DOHH2 (cell line): ENCODE data around the gene CD209.

Source experiments
- H3F3A ChIP-seq: fragments of 200-600 bp; sonication (generic), shearing (Covaris generic); 2 replicates; pipeline ENCODE4 v1.6.0; 2016; ENCODE audit warnings: antibody characterized with exemption, mild to moderate bottlenecking; ENCODE audit not compliant: control insufficient read depth, insufficient read depth
- H3K27ac ChIP-seq: fragments of 200-600 bp; sonication (generic); 2 replicates; pipeline ENCODE4 v1.5.1; 2014; ENCODE audit warnings: low read depth, mild to moderate bottlenecking, low read length, moderate library complexity
- H3K27me3 ChIP-seq: fragments of 200-600 bp; sonication (generic); 2 replicates; pipeline ENCODE4 v1.6.1; 2014; ENCODE audit warnings: mild to moderate bottlenecking, low read length, mixed read lengths; ENCODE audit not compliant: control insufficient read depth
- H3K36me3 ChIP-seq: fragments of 200-600 bp; sonication (generic); 2 replicates; pipeline ENCODE4 v1.6.1; 2014; ENCODE audit warnings: mild to moderate bottlenecking, low read length, moderate library complexity, mixed read lengths; ENCODE audit not compliant: control insufficient read depth
- H3K4me1 ChIP-seq: fragments of 200-600 bp; sonication (generic); 2 replicates; pipeline ENCODE4 v1.6.1; 2014; ENCODE audit warnings: mild to moderate bottlenecking, low read length, mixed read lengths; ENCODE audit not compliant: control insufficient read depth
- H3K4me2 ChIP-seq: fragments of 200-600 bp; sonication (generic); 2 replicates; pipeline ENCODE4 v1.6.0; 2014; ENCODE audit warnings: mild to moderate bottlenecking, low read length, moderate library complexity
- H3K4me3 ChIP-seq: fragments of 200-600 bp; sonication (generic); 2 replicates; pipeline ENCODE4 v1.5.1; 2014; ENCODE audit warnings: mild to moderate bottlenecking, low read length, mixed read lengths
- H3K79me2 ChIP-seq: fragments of 200-600 bp; sonication (generic); 2 replicates; pipeline ENCODE4 v1.6.1; 2014; ENCODE audit warnings: mild to moderate bottlenecking, low read length, mixed read lengths; ENCODE audit not compliant: control insufficient read depth
- H3K9me2 ChIP-seq: fragments of 200-600 bp; sonication (generic); replicated peaks from 2 replicates; pipeline ENCODE4 v1.6.1; 2014; ENCODE audit warnings: mild to moderate bottlenecking, low read length, mixed read lengths; ENCODE audit not compliant: control insufficient read depth
- H3K9me3 ChIP-seq: fragments of 200-600 bp; sonication (generic); 2 replicates; pipeline ENCODE4 v1.6.1; 2014; ENCODE audit warnings: antibody characterized with exemption, low read length, mixed read lengths; ENCODE audit not compliant: control insufficient read depth, insufficient read depth
- H4K20me1 ChIP-seq: fragments of 200-600 bp; sonication (generic); 2 replicates; pipeline ENCODE4 v1.6.0; 2014; ENCODE audit warnings: low read depth, mild to moderate bottlenecking, antibody characterized with exemption, low read length, moderate library complexity; ENCODE audit not compliant: control insufficient read depth, insufficient read depth
- CTCF ChIP-seq: fragments of 200-600 bp; sonication (generic); IDR thresholded peaks from one replicate; pipeline ENCODE4 v1.5.1; 2014; ENCODE audit warnings: antibody characterized with exemption, mild to moderate bottlenecking, low read depth, low read length; ENCODE audit not compliant: poor library complexity, severe bottlenecking
- EZH2phosphoT487 ChIP-seq: fragments of 200-600 bp; sonication (generic); IDR thresholded peaks from 2 replicates; pipeline ENCODE4 v1.6.1; 2017; ENCODE audit warnings: borderline replicate concordance, mild to moderate bottlenecking, antibody characterized with exemption, low read length, moderate library complexity, mixed read lengths

Gene CD209

GRCh38 chr19:7763696-7764095, 16.4 kb upstream of the CD209 start:
- H3K9me3 ChIP-seq, result peaks cover 8% of the 10 kb centered on the region; the same call in 1 of the 2 replicates
- no peaks in the 10 kb centered on the region for H3K9me2 ChIP-seq
- no peak overlapping the region for H3K27ac ChIP-seq
- H3K79me2 ChIP-seq, result no peaks in the 10 kb centered on the region
- no peaks in the 10 kb centered on the region; the same call in 1 of the 2 replicates for H3K27me3 ChIP-seq
- no peak overlapping the region for H3K4me2 ChIP-seq
- no peaks in the 10 kb centered on the region for H4K20me1 ChIP-seq
- H3K4me3 ChIP-seq, result no peak overlapping the region
- no peaks in the 10 kb centered on the region for H3F3A ChIP-seq
- H3K4me1 ChIP-seq, result no peaks in the 10 kb centered on the region
- TF ChIP-seq CTCF, result no peak
- TF ChIP-seq EZH2phosphoT487, result no peak
- H3K36me3 ChIP-seq, result no peaks in the 10 kb centered on the region

GRCh38 chr19:7762719-7763293, 15.5 kb upstream of the CD209 start, which contains the start of gene CLEC4M:
TSS of gene CLEC4M (plus strand) at chr19:7763243. CDS start at chr19:7763267, 24 bp downstream.
- H3K9me2 ChIP-seq, result no peaks in the 10 kb centered on the region
- H3K27ac ChIP-seq, result no peak within 1 kb of the TSS
- TF ChIP-seq CTCF (no peak), EZH2phosphoT487 (no peak)
- H3K79me2 ChIP-seq, result no peaks in the 10 kb centered on the region
- no peak within 1 kb of the TSS for H3K4me3 ChIP-seq
- H3K36me3 ChIP-seq, result no peaks in the 10 kb centered on the region
- no peaks in the 10 kb centered on the region for H3F3A ChIP-seq
- H4K20me1 ChIP-seq, result no peaks in the 10 kb centered on the region
- no peak within 1 kb of the TSS for H3K4me2 ChIP-seq
- H3K4me1 ChIP-seq, result no peaks in the 10 kb centered on the region
- peaks cover 11% of the 10 kb centered on the region; the same call in 1 of the 2 replicates for H3K9me3 ChIP-seq
- H3K27me3 ChIP-seq, result no peaks in the 10 kb centered on the region; the same call in 1 of the 2 replicates

- no peak overlapping the region for H3K4me2 ChIP-seq
- no peaks in the 10 kb centered on the region for H3K79me2 ChIP-seq
- H3K9me3 ChIP-seq, result peaks cover 26% of the 10 kb centered on the region
- H3K27ac ChIP-seq, result no peak overlapping the region
- TF ChIP-seq CTCF (no peak), EZH2phosphoT487 (no peak)
- no peak overlapping the region for H3K4me3 ChIP-seq
- no peaks in the 10 kb centered on the region for H3K27me3 ChIP-seq
- H3K9me2 ChIP-seq, result no peaks in the 10 kb centered on the region
- H3F3A ChIP-seq, result no peaks in the 10 kb centered on the region
- H3K4me1 ChIP-seq, result no peaks in the 10 kb centered on the region
- H4K20me1 ChIP-seq, result no peaks in the 10 kb centered on the region
- H3K36me3 ChIP-seq, result no peaks in the 10 kb centered on the region
Measured at GRCh38 chr19:7759156-7759555, 11.8 kb upstream of the CD209 start.
